ENCODE results near the gene RFC5.
"Not testable (repeated sequence)": the region's sequence is repeated elsewhere in the genome, so short reads cannot be mapped to it uniquely, and the experiment has no call there.

Gene RFC5

DNA sequence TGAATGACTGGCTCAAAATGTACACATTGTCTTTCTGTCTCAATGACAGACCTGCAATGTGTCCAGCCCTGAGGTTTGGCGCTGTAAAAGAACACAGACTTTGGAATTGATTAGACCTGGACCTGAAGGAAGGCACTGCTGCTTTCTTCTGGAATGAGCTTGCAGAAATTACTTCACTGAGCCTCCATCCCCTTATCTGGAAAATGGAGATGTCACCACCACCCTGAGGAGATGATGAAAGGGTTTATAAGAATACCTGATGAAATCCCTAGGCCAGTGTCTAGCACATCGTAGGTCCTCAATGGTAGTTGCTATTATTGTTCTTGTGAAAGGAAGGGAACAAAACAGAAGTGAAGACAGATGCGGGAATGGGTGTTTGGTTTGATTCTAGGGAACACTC is 54.1 kb downstream of the RFC5 start:
- no peak for DNase-seq (ENCODE audit: low read depth in 3 of 3, low spot score in 1 of 3)

DNA sequence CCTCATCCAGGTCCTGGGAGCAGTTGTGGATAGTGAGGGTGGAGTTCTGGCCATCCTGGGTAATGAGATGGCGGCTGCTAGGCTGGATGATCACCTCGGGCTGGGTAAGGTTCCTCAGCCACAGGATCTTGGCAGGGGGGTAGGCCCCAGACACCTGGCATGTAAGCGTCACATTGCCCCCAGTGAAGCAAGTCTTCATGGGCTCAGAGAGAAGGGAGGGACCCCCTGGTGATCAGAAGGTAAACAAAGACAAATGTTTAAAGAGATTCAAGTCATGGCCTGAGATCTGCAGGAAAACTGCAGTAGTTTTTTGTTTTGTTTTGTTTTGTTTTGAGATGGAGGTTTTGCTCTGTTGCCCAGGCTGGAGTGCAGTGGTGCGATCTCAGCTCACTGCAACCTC is 57.3 kb downstream of the RFC5 start:
- DNase-seq (ENCODE audit: low read depth in 3 of 3, low spot score in 1 of 3): no peak

DNA sequence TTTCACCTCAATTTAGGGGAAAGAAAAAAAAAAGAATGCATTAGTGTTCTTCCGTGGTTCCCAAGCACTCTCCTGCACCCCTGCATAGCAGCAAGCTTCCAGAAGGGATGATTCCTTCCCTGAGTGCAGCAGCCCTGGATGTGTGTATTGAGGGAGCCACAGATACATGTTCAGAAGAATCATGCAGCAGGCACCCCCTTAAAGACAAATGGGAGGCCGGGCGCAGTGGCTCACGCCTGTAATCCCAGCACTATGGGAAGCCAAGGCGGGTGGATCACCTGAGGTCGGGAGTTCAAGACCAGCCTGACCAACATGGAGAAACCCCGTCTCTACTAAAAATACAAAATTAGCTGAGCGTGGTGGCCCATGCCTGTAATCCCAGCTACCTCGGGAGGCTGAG is 65.0 kb downstream of the RFC5 start:
- not testable (repeated sequence) for DNase-seq (ENCODE audit: low read depth in 3 of 3, low spot score in 1 of 3)

All from stimulated activated CD4-positive, alpha-beta T cell treated with anti-CD3 and anti-CD28 coated beads, TNF-alpha, amount 100 ng/mL, for 1 hour (primary cell).